Mucosa of gallbladder (tissue), 1 donor: ENCODE results near the gene ANAPC4. TPM values are rescaled to one million over a fixed set of nuclear protein-coding genes. Genes with fewer than 3 reads are reported as not detected.
"Not testable (repeated sequence)": the region's sequence is repeated elsewhere in the genome, so short reads cannot be mapped to it uniquely, and the experiment has no call there.

Source experiments
- DNase-seq: peaks from one replicate; pipeline ENCODE4 v3.0.0-alpha.2; 2020; ENCODE audit warnings: low spot score
- total RNA-seq: library from RNA; stranded (reverse); gene quantifications from one replicate; pipeline ENCODE4 v1.2.1, GENCODE V29; 2021
- donor health status: DM: no; HTN: no; CAD: no.

The ANAPC4 gene, protein sequence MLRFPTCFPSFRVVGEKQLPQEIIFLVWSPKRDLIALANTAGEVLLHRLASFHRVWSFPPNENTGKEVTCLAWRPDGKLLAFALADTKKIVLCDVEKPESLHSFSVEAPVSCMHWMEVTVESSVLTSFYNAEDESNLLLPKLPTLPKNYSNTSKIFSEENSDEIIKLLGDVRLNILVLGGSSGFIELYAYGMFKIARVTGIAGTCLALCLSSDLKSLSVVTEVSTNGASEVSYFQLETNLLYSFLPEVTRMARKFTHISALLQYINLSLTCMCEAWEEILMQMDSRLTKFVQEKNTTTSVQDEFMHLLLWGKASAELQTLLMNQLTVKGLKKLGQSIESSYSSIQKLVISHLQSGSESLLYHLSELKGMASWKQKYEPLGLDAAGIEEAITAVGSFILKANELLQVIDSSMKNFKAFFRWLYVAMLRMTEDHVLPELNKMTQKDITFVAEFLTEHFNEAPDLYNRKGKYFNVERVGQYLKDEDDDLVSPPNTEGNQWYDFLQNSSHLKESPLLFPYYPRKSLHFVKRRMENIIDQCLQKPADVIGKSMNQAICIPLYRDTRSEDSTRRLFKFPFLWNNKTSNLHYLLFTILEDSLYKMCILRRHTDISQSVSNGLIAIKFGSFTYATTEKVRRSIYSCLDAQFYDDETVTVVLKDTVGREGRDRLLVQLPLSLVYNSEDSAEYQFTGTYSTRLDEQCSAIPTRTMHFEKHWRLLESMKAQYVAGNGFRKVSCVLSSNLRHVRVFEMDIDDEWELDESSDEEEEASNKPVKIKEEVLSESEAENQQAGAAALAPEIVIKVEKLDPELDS
- total RNA-seq: 28.9 TPM

DNA sequence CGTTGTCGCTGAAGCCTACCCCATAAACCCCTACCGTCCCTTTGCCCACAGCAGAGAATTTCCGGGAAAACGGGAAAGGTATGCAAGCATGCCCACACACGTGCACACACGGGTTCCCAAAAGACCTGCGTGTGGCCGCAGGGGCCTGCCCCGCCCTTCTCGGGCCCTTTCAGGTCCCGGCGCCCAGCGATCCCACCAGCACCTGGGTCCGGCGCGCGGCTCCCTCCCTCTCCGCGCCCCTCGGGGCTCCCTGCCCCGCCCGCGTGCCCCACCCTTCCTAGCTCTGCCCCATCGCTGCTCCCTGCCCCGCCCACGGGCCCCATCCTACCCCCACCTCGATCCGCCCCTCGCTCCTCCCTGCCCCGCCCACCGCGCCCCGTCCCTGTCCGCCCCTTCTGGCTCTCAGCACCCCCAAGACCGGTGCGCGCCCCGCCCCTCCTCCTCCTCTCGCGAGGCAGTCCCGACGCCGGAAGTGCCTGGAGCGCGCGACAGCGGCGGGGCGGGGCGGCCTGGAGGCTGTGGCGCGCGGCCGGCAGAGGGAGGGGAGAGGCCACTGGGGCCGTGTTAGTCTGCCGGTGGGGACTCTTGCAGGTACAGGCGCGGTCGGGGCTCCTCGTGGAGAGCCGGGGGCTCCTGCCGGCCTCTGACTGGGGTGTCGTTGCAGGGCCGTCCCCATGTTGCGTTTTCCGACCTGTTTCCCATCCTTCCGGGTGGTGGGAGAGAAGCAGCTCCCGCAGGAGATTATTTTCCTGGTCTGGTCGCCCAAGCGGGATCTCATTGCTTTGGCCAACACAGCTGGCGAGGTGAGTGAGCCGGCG is at the start of gene ANAPC4:
Gene ANAPC4, plus strand, starts transcription at position 510 of the 818 bp plus-strand sequence. Its CDS starts 165 bp downstream, at position 675.
- peak; percentile 95 for DNase-seq

DNA sequence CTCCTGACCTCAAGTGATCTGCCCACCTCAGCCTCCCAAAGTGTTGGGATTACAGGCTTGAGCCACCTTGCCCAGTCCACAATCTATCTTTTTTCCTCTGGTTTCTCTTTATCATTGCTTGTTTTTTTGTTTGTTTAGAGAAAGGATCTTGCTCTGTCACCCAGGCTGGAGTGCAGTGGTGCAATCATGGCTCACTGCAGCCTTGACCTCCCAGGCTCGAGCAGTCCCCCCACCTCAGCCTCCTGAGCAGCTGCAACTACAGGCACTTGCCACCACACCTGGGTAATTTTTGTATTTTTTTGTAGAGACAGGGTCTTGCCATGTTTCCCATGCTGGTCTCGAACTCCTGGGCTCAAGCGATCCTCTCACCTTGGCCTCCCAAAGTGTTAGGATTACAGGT is 48.6 kb upstream of the ANAPC4 start:
- not testable (repeated sequence) for DNase-seq

DNA sequence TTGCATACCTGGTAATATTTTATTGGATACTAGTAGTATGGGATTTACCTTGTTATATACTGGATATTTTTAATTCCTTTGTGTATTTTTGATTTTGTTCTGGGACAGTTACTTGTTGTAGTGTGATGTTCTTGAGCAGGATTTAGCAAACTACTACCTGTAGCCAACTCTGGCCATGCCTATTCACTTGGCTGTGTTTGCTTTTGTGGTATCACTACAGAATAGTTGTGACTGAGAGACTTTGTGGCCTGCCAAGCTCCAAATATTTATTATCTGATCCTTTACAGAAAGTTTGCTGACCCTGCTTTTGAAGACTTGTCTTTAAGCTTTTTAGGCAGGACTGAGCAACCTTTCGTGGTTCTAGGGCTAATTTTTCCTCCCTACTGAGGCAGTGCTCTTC is 46.7 kb upstream of the ANAPC4 start:
- DNase-seq: no peak

DNA sequence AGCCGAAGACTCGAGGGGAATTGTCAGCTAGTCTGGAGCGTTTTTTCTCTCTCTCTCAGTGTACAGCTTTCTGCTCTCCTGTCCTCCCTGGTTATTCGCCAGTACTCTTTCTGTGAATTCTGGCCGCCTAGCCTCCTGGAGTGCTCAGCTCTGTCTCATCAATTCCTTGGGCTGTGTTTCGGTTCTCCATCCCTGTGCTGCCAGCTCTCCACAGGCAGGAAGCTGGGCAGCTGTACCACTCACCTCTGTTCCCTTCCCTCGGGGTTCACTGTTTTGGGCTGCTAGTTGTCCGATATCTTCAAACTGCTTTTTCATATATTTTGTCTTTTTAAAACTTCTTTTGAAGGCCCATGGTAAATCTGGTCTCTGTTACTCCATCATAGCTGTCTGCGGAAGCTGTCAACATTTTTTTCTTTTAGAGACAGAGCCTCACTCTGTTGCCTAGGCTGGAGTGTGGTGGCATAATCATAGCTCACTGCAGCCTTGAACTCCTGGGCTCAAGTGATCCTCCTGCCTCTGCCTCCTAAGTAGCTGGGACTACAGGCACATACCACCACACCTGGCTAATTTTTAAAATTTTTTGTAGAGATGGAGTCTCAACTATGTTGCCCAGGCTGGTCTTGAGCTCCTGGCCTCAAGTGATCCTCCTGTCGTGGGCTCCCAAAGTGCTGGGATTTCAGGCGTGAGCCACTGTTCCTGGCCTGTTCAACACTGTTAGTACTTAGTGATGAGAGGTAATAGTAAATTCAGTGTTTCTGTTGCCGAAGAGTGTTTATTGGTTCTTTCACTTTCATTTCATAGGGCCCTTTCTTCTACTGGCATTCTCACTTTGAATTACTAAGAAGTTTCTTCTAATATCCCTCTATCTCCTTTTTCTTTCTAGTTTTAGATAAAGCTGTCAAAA is 45.9 kb upstream of the ANAPC4 start:
- DNase-seq: no peak

DNA sequence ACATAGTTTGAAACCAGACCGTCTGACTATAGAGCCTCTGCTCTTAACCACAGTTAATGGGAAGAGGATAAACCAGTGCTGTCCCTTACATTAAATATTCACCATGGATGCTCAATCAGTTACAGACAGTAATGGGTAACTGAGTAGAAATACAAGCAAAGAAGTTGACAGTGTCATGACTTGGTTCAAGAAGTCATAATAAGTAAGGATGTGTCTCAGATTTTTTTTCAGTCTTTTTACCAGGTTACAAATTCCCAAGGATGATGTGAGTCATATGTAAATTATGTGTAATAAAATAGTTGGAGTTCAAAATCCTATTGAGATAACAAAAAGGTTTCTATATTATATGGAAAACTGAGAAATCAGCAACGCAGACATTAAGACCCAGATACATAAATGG is 33.4 kb upstream of the ANAPC4 start:
- no peak for DNase-seq

DNA sequence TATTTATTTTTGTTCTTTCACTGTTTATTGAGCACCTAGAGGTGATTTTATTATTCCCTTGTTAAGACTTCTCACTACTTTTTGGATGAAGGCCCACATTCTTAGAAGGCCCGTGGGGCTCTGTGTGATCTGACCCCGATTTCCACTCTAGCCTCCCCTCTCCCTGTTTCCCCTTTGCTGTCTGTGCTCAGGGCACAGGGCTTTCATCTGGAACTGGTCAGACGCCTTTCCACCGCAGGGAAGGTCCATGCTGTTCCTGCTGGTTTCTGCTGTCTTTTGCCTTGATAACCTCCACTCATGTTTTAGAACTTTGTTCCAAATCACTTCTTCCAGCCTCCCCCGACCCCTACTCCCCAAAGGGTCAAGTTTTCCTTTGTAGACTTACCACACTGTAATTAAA is 31.3 kb upstream of the ANAPC4 start:
- no peak for DNase-seq

DNA sequence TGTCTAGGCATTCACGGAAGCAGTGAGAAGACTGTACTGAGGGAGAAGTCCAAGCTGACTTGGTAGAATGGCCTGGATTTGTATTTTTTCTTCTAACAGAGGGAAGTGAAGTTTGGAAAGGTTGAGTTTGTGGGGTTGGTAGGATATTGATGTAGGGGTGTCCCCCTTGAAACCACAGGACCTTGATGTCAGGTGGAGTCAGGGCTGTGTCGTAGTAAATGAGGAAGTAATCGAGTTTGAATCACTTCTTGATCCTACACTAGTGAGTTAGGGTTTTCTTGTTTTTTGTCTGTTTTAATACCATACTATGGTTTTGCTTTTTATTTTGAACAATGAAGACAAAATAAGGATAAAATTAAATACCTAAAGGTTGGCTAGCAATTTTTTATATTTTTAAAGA is 30.1 kb upstream of the ANAPC4 start:
- no peak for DNase-seq

DNA sequence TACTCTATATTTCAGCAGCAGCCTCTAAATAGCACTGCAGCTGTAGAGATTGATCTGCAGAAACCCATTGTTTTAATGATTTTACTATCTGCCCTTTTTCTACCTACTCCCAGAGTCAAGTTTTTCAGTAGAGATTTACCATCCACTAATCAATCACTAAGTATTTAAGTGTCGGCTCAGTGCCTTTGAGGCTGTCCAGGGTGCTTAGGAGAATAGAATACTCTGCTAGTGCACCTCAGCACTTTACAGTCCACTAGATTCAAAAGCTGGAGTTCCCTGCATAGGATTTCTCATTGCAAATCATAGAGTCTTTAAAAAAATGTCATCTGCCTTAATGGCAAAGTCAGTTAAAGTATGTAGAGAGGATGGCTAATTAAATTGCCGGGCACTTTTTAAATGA is 29.6 kb upstream of the ANAPC4 start:
- DNase-seq: no peak

DNA sequence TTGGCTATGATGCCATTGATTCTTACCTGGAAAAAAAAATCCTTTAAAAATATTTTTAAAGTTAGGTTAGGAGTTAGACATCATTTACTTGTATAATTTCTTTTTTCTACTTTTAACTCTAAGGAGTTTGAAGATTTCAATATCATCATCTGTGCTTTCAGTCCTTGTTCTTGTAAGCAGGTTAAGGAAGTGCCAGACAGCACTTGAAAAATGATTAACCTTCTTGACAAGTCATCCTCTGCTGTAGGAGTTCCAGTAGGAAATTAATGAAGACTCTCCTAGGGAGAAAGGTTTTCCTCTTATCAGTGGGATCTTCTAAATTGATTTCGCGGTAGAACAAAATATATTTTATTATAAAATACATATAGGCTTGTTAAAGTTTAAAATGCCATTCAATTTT is 29.1 kb upstream of the ANAPC4 start:
- no peak for DNase-seq

DNA sequence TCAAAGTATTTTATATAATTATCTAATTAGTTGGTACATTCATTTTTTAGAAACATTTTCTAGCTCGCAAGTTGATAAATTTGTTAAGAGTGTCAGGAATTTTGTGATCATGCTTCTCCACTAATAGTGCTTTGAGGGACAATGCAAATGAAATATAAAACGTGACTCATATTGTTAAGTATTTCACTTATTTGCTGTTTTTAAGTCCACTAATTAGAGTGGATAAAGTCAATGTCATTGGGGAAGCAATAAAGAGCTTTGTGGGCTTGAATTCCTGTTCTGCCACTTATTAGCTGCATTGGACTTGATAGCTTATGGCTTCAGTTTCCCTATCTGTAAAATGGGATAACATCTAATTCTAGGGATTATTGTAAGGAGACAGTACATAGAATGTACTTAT is 26.5 kb upstream of the ANAPC4 start:
- DNase-seq: no peak

DNA sequence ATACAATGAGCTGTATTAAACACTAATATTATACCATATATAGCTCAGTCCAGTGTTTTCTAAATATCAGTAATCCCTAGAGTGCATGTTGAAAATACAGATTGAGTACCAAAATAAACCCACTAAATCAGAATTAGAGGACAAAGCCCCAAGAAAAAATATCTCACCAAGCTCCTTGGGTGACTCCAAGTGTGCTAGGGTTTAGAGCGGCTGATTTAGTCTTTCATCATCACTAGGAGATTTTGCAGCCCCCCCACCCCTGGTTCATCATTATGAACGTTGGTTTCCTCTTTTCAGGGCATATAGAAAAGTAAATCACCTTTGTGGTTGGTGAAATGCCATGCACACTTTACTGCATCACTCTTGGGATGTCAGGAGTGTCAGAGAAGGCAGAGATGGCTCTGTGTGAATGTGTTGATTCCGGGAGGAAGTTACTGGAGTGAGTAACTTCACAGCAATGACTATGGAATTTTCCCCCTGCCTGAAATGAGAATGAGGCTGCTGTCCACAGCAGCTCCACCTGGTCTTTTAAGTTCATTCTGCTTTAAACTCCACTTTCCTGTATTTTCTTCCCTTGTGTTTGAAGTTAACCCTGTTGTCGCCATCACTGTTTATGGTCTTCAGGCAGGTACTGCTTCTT is 25.2 kb upstream of the ANAPC4 start:
- no peak for DNase-seq

DNA sequence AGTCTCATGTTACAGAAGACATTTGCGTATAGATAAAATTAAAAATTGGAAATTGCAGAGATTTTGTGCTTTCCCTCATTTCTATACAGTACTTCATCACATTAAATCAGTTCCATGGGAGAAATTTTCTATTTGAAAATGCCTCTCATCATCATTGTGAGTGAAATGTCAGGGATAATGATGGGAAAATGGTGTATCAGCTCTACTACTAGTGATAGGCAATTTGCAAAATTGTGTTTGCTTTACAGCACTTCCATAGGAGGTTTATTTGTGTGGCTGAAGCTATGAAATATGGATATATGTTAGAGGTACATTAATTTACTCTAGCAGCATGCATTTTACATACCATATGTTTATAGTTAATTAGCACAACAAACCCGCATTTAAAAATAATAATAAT is 21.0 kb upstream of the ANAPC4 start:
- no peak for DNase-seq

DNA sequence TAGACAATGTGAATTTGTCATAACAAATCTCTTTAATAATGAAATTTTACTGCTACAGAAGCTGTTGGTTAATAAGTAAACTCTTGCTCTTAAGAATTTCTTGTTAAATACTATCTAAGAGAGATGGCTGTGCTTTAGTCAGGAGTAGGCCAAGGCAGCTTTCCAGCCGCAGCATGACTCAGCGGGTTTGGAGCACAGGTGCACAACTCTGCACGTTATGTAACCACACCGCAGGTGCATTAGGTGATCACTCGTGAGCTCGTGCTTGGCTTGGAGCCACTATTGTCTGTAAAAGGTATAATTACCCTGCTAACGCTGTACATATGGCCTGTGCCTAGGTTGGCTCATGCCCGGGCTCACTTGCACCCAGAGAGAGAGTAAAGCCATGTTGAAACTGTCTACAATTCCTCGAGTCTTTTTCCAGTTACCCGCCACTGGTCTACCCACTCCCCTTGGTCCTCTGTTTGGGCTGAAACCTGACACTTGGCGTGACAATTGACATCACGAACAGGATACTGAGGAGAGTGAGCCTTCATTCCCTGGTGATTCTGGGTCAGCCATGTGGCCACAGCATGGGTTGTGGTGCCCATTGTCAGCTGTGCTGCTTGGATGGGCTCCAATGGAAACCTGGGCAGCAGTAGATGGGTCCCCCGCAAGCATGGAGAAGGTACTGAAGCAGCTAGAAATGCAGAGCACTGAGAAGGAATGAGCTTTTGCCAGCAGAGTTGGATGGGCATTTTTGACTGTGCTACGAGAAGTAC is 18.4 kb upstream of the ANAPC4 start:
- DNase-seq: no peak

DNA sequence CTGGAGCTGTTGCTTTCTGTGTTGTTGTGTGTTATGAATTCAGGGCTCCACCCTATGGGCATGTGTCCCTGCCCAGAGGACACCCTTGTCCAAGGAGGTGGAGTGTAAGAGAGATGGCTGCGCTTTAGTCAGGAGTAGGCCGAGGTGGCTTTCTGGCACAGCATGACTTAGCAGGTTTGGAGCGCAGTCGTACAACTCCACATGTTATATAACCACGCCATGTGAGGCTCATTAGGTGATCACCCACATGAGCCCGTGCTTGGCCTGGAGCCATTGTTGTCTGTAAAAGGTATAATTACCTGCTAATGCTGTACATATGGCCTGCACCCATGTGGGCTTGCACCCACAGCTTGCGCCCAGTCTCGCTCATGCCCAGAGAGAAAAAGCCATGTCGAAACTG is 15.8 kb upstream of the ANAPC4 start:
- DNase-seq: no peak

DNA sequence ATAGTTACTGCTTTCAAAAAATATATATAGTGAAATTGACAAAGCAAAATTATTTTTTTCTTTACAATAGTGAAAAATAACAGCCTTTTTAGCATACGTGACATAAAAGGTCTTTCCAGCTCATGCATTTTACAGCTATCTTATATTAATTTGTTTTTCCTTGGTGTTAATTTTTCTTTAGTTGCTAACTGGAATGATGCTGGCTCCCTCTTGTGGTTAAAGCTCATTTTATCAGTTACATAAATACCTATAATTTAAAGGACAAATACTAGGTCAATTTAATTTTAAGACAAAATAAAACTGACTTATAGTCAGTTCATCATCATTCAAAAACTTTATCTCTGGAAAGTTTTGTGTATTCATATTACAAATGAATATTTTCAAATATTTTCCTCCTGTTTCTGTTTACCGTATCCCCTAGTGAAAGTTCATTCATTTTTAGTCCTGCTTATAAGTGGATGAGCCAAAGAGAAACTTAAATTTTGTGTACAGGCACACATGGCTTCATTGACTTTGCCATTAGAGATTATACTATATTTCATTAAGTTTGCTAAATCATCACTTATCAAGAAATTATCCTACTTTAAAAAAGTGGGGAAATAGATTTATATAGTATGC is 9.9 kb upstream of the ANAPC4 start:
- DNase-seq: no peak

DNA sequence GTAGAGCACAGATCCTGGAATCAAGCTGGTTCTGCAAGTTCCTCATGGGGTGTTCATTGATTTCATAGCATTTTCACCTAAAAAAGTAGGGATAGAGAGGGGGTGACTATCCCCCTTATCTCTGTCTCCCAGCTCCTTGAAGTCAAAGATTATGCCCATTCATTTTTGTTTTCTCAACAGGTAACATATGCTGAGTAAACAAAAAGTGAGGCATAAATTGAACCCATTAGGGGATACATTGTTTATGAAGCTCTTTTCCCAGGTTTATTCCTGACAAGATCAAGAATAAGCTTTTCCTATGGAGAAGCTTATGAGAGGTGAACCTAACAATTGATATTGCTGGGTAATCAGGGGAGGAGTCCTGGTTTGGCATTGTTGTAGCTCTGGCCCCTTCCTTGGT is 9.2 kb upstream of the ANAPC4 start:
- DNase-seq: no peak

DNA sequence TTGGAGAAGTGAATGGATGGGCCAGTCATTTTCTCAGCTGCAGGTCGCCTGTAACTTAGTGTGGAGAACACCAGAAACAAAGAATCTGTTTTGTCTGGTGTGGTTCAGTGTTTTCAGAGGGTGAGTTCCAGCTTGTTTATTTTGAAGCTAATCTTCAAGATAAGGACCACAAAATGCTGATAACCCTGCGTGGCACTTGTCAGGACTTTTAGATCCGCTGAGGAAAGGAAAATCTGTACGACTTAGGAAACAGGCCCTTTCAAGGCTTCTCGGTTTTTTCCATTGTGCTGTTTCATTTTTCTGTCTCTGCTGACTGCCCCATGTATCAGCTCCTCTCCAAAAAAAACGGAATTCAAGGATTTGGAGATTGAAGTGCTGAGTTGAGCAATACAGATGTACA is 8.7 kb upstream of the ANAPC4 start:
- no peak for DNase-seq

DNA sequence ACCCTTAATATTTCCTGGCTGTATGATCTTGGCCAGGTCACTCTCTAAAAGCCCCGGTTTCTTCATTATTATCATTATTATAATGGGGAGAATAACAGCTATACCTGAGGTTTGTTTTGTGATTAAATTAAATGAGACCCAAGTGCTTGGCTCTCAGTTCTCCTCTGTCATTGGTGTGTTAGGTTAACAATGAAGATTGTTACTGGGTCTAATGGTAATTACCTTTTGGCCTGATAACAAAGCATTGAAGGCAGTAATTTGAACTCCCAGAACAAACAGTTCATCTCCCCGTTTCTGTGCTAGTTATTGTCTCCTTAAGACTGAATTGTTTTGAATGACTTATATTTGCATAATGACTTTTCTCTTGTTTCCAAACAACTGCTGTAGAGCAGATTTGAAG is 6.8 kb upstream of the ANAPC4 start:
- no peak for DNase-seq

DNA sequence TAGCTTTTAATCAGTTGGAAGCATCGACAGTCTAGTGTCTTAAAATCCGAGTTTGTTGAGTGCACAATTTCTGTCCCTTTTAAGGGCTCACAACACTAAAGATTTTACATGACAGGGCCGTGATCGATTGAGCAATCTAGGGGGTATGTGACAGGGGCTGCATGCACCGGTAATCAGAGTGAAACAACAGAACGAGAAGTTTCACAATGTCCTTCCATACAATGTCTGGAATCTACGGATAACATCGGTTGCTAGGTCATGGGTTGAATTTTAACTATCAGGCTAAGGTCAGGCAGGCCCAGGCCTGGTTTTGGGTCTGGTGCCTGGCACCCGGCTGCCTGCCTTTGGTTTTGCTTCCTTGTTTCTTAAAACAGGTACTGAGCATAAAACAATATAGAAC is 4.5 kb upstream of the ANAPC4 start:
- DNase-seq: peak; percentile 27
